Left lung (tissue), 10 donors: ENCODE results near the gene UBA5. TPM values are rescaled to one million over a fixed set of nuclear protein-coding genes. Genes with fewer than 3 reads are reported as not detected.

ENCODE experiments used
- ATAC-seq: fragments of 200-7000 bp; cut with Tn5 transposase; one replicate; pipeline ENCODE4 v1.9.1; 2020; ENCODE audit warnings: moderate library complexity
- DNase-seq, 4 donors: peaks; one replicate each; pipeline ENCODE4 v3.0.0-alpha.2; 2013 to 2020
- H3K27ac ChIP-seq, 2 donors: fragments of 200-600 bp; sonication (generic) in 1 of 2; one replicate each; pipeline versions ENCODE4 v1.5.0 to v1.8.0; 2020 to 2021
- H3K27me3 ChIP-seq, 2 donors: fragments of 200-600 bp; sonication (generic) in 1 of 2; one replicate each; pipeline versions ENCODE4 v1.5.0 to v1.8.0; 2020 to 2021
- H3K36me3 ChIP-seq, 2 donors: fragments of 200-600 bp; sonication (generic) in 1 of 2; one replicate each; pipeline versions ENCODE4 v1.5.0 to v1.8.0; 2020 to 2021
- H3K4me1 ChIP-seq, 2 donors: fragments of 200-600 bp; one replicate each; pipeline ENCODE4 v1.8.0; 2021
- H3K4me3 ChIP-seq, 2 donors: fragments of 200-600 bp; sonication (generic) in 1 of 2; one replicate each; pipeline versions ENCODE4 v1.5.0 to v1.8.0; 2020 to 2021; ENCODE audit warnings: mild to moderate bottlenecking in 1 of 2
- H3K9me3 ChIP-seq, 2 donors: fragments of 200-600 bp; sonication (generic) in 1 of 2; one replicate each; pipeline versions ENCODE4 v1.5.0 to v1.8.0; 2020 to 2021
- CTCF ChIP-seq, 2 donors: fragments of 200-600 bp; sonication (generic) in 1 of 2; IDR thresholded peaks; one replicate each; pipeline versions ENCODE4 v1.5.0 to v1.8.0; 2021; ENCODE audit warnings: antibody characterized with exemption in 2 of 2
- intact Hi-C, 2 donors: fragments of 100-400 bp; cut with DNase I; formaldehyde crosslinking; loops; one replicate each; pipeline versions ENCODE4 v1.11.2 to v1.14.2; 2022
- polyA plus RNA-seq, 6 donors: library from polyadenylated mRNA; unstranded; fragments of 120-200 nt; gene quantifications; one replicate each; pipeline ENCODE4 v1.2.1, GENCODE V29; 2013; ENCODE audit not compliant: insufficient read length in 6 of 6
- total RNA-seq, 2 donors: library from RNA; stranded (reverse); fragmentation: NEBNext Ultra II Directional; extraction: Animal tissue kit (Norgen Biotek cat#: 25700); gene quantifications; one replicate each; pipeline ENCODE4 v1.2.1, GENCODE V29; 2021
- donor health status: DM: no; HTN: yes; CAD: no.
- donor health status: DM: no; HTN: no; CAD: no.

Gene UBA5
- total and polyA plus RNA-seq, 8 donors = 34.1 to 89.3 (median 75.5) TPM

- DNase-seq = peak; percentile 96 to 99 (median 98)
- intact Hi-C loops = no loop called here
- H3K27me3 ChIP-seq = no peaks in the 10 kb centered on the region
Measured at GRCh38 chr3:132722165-132723023, 62.3 kb downstream of the UBA5 start, which contains the start of gene NPHP3. TSS of gene NPHP3 (minus strand) at chr3:132722409. CDS start at chr3:132722355, 54 bp downstream.

GRCh38 chr3:132723024-132723950, 63.2 kb downstream of the UBA5 start:
- no peak for ATAC-seq
- H3K4me3 ChIP-seq = peak overlapping the region; percentile 45 to 55
- no peak for TF ChIP-seq CTCF (IDR thresholded peaks at IDR 0.05)
- peaks cover 13 to 35% of the 10 kb centered on the region in 2 donors for H3K4me1 ChIP-seq
- no peaks in the 10 kb centered on the region for H3K27me3 ChIP-seq
- H3K9me3 ChIP-seq = no peaks in the 10 kb centered on the region
- H3K36me3 ChIP-seq = peaks cover 0 to 6% of the 10 kb centered on the region in 2 donors
- DNase-seq = no peak
- intact Hi-C loops = no loop called here
- peak overlapping the region; percentile 89 to 91 for H3K27ac ChIP-seq

More at GRCh38 chr3:132722165-132723023, 62.3 kb downstream of the UBA5 start, which contains the start of gene NPHP3:
- H3K36me3 ChIP-seq = peaks cover 0 to 15% of the 10 kb centered on the region in 2 donors
- peak; percentile 91 for ATAC-seq
- peak in 1 of 2 donors; percentile 1 for TF ChIP-seq CTCF (IDR thresholded peaks at IDR 0.05)
- H3K9me3 ChIP-seq = no peaks in the 10 kb centered on the region
- H3K27ac ChIP-seq = peak within 1 kb of the TSS; percentile 92 to 93
- peaks cover 13 to 35% of the 10 kb centered on the region in 2 donors for H3K4me1 ChIP-seq
- H3K4me3 ChIP-seq = peak within 1 kb of the TSS; percentile 77 to 89

DNA sequence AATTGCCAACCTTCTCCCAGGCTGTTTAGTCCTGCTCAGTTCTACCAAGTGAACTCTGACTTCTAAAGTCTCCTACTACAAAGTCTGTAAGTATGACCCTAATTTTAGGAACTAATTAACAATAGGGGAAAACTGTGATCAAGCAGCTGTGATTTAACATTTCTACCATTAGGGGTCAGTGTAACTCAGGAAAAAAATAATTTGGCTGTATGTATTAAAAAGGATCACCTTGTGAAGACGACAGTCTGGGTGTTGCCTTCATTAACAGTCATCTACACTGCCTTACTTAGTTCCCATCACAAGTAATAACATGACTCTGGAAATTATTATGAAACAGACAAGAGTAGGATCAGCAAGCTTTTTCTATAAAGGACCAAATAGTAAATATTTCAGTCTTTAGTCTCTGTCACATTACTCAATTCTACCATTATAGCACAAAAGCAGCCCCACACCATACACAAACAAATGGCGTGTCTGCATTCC, 66.3 kb downstream of the UBA5 start:
- intact Hi-C loops = no loop called here
- no peaks in the 10 kb centered on the region for H3K36me3 ChIP-seq
- H3K4me1 ChIP-seq = peaks cover under 1 to 10% of the 10 kb centered on the region in 2 donors
- H3K27ac ChIP-seq = no peak overlapping the region
- TF ChIP-seq CTCF (IDR thresholded peaks at IDR 0.05) = peak; percentile 77
- no peaks in the 10 kb centered on the region for H3K9me3 ChIP-seq
- ATAC-seq (no peak), DNase-seq (peak in 2 of 4 donors; percentile 49 to 54)
- no peak overlapping the region for H3K4me3 ChIP-seq
- no peaks in the 10 kb centered on the region for H3K27me3 ChIP-seq

Other genes starting within 250 kb of the UBA5 start
- gene DNAJC13, start 242.8 kb upstream of the UBA5 start, total RNA-seq = 10 to 100 TPM; 41.2 to 54.6 TPM
- 10 to 100 TPM; 46.6 to 64.0 (median 55.8) TPM for gene DNAJC13, start 242.8 kb upstream of the UBA5 start, polyA plus RNA-seq
- gene ACKR4, start 63.1 kb upstream of the UBA5 start, total RNA-seq = 1 to 10 TPM; 4.8 to 6.9 TPM
- 1 to 10 TPM; 1.3 to 3.0 (median 2.1) TPM for gene ACKR4, start 63.1 kb upstream of the UBA5 start, polyA plus RNA-seq
- gene ACAD11, start 520 bp upstream of the UBA5 start, total RNA-seq = 10 to 100 TPM; 12.6 to 12.9 TPM
- 10 to 100 TPM; 25.8 to 43.7 (median 33.7) TPM for gene ACAD11, start 520 bp upstream of the UBA5 start, polyA plus RNA-seq
- gene NPHP3, start 62.1 kb downstream of the UBA5 start, total RNA-seq = 10 to 100 TPM; 20.6 to 22.7 TPM
- gene NPHP3, start 62.1 kb downstream of the UBA5 start, polyA plus RNA-seq = 100 to 1,000 TPM in 2 of 6 donors, 10 to 100 TPM in 4; 77.0 to 110 (median 88.3) TPM